H9 (cell line): ENCODE results near the gene SEMA5A. TPM values are rescaled to one million over a fixed set of nuclear protein-coding genes. Genes with fewer than 3 reads are reported as not detected.

Experiments
- DNase-seq: peaks from one replicate; pipeline ENCODE4 v3.0.0-alpha.2; 2017
- H2AFZ ChIP-seq: one replicate; pipeline ENCODE4 v1.6.1; 2013; ENCODE audit warnings: mild to moderate bottlenecking, low read length, control low read depth, moderate library complexity
- H2AK5ac ChIP-seq: 2 replicates; pipeline ENCODE4 v1.6.1; 2013; ENCODE audit warnings: low read length, control low read depth, mixed read lengths; ENCODE audit not compliant: insufficient read length
- H2BK120ac ChIP-seq: one replicate; pipeline ENCODE4 v1.6.1; 2013; ENCODE audit warnings: low read depth, mild to moderate bottlenecking, low read length, control low read depth, inconsistent platforms; ENCODE audit not compliant: poor library complexity, severe bottlenecking
- H2BK12ac ChIP-seq: 2 replicates; pipeline ENCODE4 v1.6.1; 2013; ENCODE audit warnings: low read length, control low read depth, mixed read lengths, low read depth; ENCODE audit not compliant: insufficient read length
- H2BK15ac ChIP-seq: 2 replicates; pipeline ENCODE4 v1.6.1; 2013; ENCODE audit warnings: low read depth, low read length, control low read depth
- H2BK20ac ChIP-seq: one replicate; pipeline ENCODE4 v1.6.1; 2013; ENCODE audit warnings: low read depth, mild to moderate bottlenecking, low read length, control low read depth, inconsistent platforms; ENCODE audit not compliant: poor library complexity, severe bottlenecking
- H2BK5ac ChIP-seq: 2 replicates; pipeline ENCODE4 v1.6.1; 2013; ENCODE audit warnings: low read length, control low read depth, mixed read lengths; ENCODE audit not compliant: insufficient read length
- H3K14ac ChIP-seq: 2 replicates; pipeline ENCODE4 v1.6.1; 2013; ENCODE audit warnings: low read length, control low read depth; ENCODE audit not compliant: insufficient read depth
- H3K18ac ChIP-seq: 2 replicates; pipeline ENCODE4 v1.6.1; 2013; ENCODE audit warnings: low read depth, mild to moderate bottlenecking, mixed read lengths, low read length, control low read depth; ENCODE audit not compliant: insufficient read length
- H3K23ac ChIP-seq: 2 replicates; pipeline ENCODE4 v1.6.1; 2013; ENCODE audit warnings: low read length, control low read depth, mixed read lengths, low read depth; ENCODE audit not compliant: insufficient read length
- H3K23me2 ChIP-seq: 2 replicates; pipeline ENCODE4 v1.6.1; 2013; ENCODE audit warnings: low read depth, mild to moderate bottlenecking, mixed read lengths, low read length, control low read depth; ENCODE audit not compliant: insufficient read length, poor library complexity, severe bottlenecking
- H3K27ac ChIP-seq: 2 replicates; pipeline ENCODE4 v1.5.1; 2013; ENCODE audit warnings: low read length, control low read depth, mixed read lengths, low read depth; ENCODE audit not compliant: insufficient read length
- H3K27me3 ChIP-seq: 2 replicates; pipeline ENCODE4 v1.6.1; 2013; ENCODE audit warnings: low read length, control low read depth, inconsistent platforms; ENCODE audit not compliant: insufficient read depth
- H3K4ac ChIP-seq: 2 replicates; pipeline ENCODE4 v1.6.1; 2013; ENCODE audit warnings: low read depth, mild to moderate bottlenecking, control low read depth, inconsistent platforms, low read length, moderate library complexity
- H3K4me1 ChIP-seq: 2 replicates; pipeline ENCODE4 v1.6.1; 2013; ENCODE audit warnings: low read length, control low read depth, inconsistent platforms; ENCODE audit not compliant: insufficient read depth
- H3K4me2 ChIP-seq: 2 replicates; pipeline ENCODE4 v1.6.1; 2013; ENCODE audit warnings: low read length, control low read depth, mixed read lengths; ENCODE audit not compliant: insufficient read length, insufficient read depth
- H3K56ac ChIP-seq: 2 replicates; pipeline ENCODE4 v1.6.1; 2013; ENCODE audit warnings: low read depth, mild to moderate bottlenecking, mixed read lengths, low read length, control low read depth; ENCODE audit not compliant: insufficient read length
- H3K79me1 ChIP-seq: 2 replicates; pipeline ENCODE4 v1.6.1; 2013; ENCODE audit warnings: low read depth, mild to moderate bottlenecking, moderate library complexity, low read length, control low read depth, inconsistent platforms; ENCODE audit not compliant: insufficient read depth, poor library complexity, severe bottlenecking
- H3K79me2 ChIP-seq: 2 replicates; pipeline ENCODE4 v1.6.1; 2013; ENCODE audit warnings: low read length, control low read depth, inconsistent platforms; ENCODE audit not compliant: insufficient read depth
- H3K9ac ChIP-seq: 2 replicates; pipeline ENCODE4 v1.6.1; 2013; ENCODE audit warnings: low read length, control low read depth, mixed read lengths; ENCODE audit not compliant: insufficient read length; ENCODE audit errors: extremely low read depth
- H3K9me3 ChIP-seq: one replicate; pipeline ENCODE4 v1.6.1; 2013; ENCODE audit warnings: low read depth, low read length, inconsistent platforms; ENCODE audit not compliant: control insufficient read depth
- H3T11ph ChIP-seq: one replicate; pipeline ENCODE4 v1.6.1; 2013; ENCODE audit warnings: mild to moderate bottlenecking, low read length, control low read depth, inconsistent platforms
- H4K20me1 ChIP-seq: one replicate; pipeline ENCODE4 v1.6.1; 2013; ENCODE audit not compliant: control insufficient read depth, insufficient read length, insufficient read depth
- H4K5ac ChIP-seq: 2 replicates; pipeline ENCODE4 v1.6.1; 2013; ENCODE audit warnings: low read depth, mild to moderate bottlenecking, mixed read lengths, low read length, control low read depth; ENCODE audit not compliant: insufficient read length
- H4K8ac ChIP-seq: replicated peaks from 2 replicates; pipeline ENCODE4 v1.6.1; 2013; ENCODE audit warnings: low read length, control low read depth, mixed read lengths, low read depth; ENCODE audit not compliant: insufficient read length
- H4K91ac ChIP-seq: 2 replicates; pipeline ENCODE4 v1.6.1; 2013; ENCODE audit warnings: low read depth, mild to moderate bottlenecking, moderate library complexity, mixed read lengths, low read length, control low read depth; ENCODE audit not compliant: insufficient read length
- H3K27ac Mint-ChIP-seq, 3 experiments: 2 replicates in 2 of 3; 3 replicates in 1 of 3; pipeline ENCODE4 v1.8.0; 2020 to 2021; ENCODE audit warnings: mixed read lengths in 3 of 3, mild to moderate bottlenecking in 1 of 3, moderate library complexity in 1 of 3
- H3K27me3 Mint-ChIP-seq: 2 replicates; pipeline ENCODE4 v1.8.0; 2021; ENCODE audit warnings: low read depth, mild to moderate bottlenecking, moderate library complexity, mixed read lengths
- H3K36me3 Mint-ChIP-seq, 3 experiments: 2 replicates in 2 of 3; 3 replicates in 1 of 3; pipeline ENCODE4 v1.8.0; 2020 to 2021; ENCODE audit warnings: low read depth in 3 of 3, mixed read lengths in 3 of 3; ENCODE audit not compliant: insufficient read depth in 1 of 3
- H3K4me1 Mint-ChIP-seq, 2 experiments: 2 replicates each; pipeline ENCODE4 v1.8.0; 2020; ENCODE audit warnings: mixed read lengths in 2 of 2
- H3K4me3 Mint-ChIP-seq, 2 experiments: 2 replicates in 1 of 2; 3 replicates in 1 of 2; pipeline ENCODE4 v1.8.0; 2020 to 2021; ENCODE audit warnings: mild to moderate bottlenecking in 2 of 2, mixed read lengths in 2 of 2, moderate library complexity in 1 of 2
- H3K9me3 Mint-ChIP-seq, 2 experiments: 2 replicates in 1 of 2; 3 replicates in 1 of 2; pipeline ENCODE4 v1.8.0; 2020; ENCODE audit warnings: mild to moderate bottlenecking in 2 of 2, mixed read lengths in 2 of 2, moderate library complexity in 1 of 2
- CTCF ChIP-seq: fragments of 200-600 bp; sonication (generic); conservative IDR thresholded peaks from 3 replicates; pipeline ENCODE4 v1.8.0; 2021; ENCODE audit warnings: antibody characterized with exemption, mild to moderate bottlenecking
- WGBS: extraction: QIAGEN DNeasy Blood & Tissue Kit; methylation state at CpG from one replicate; pipeline ENCODE4 v1.1.7; 2013; ENCODE audit warnings: missing lambda C conversion rate, low lambda C conversion rate, mixed read lengths; ENCODE audit not compliant: insufficient read length; ENCODE audit errors: extremely low coverage; 5-methylcytosine and 5-hydroxymethylcytosine counted together
- total RNA-seq: library from RNA; stranded (reverse); gene quantifications from 2 replicates; pipeline ENCODE4 v1.2.1, GENCODE V29; 2021

The SEMA5A gene
- total RNA-seq, 1 experiment from 2014 or later: 4.3 TPM

DNA sequence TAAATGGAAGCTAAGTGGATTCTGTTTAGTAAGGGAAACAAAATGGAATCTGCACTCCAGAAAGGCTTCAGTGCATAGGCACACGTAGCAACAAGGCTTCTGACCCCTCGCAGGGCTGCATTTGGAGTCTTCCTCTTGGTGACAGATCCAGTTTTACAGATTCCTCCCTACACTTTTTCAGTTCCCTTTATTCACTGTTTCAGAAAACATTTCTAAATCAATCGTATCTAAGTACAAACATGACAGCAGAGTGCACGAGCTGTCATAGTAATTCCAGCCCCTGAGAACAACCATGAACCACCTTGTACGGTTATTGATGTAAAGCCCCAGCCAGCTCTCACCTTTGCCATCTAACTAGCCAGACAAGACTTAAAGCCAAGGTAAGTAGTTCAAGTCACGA is 491.6 kb downstream of the SEMA5A start:
- H3K4me3 Mint-ChIP-seq: no peak overlapping the region
- peaks cover 0 to 4% (median 2%) of the 10 kb centered on the region in 3 experiments; a peak in 1 of 7 replicates for H3K36me3 Mint-ChIP-seq
- H2AFZ ChIP-seq: no peak overlapping the region

More for the DNA sequence above, 491.6 kb downstream of the SEMA5A start:
- Mint-ChIP-seq H3K27me3 (no peaks in the 10 kb centered on the region), H3K4me1 (no peaks in the 10 kb centered on the region), H3K27ac (no peak overlapping the region), H3K9me3 (no peaks in the 10 kb centered on the region)
- Histone ChIP-seq H4K5ac (no peak overlapping the region), H3K9ac (no peak overlapping the region), H3K14ac (no peak overlapping the region), H2BK5ac (no peak overlapping the region), H3K23me2 (no peaks in the 10 kb centered on the region), H3K79me1 (no peaks in the 10 kb centered on the region), H3K56ac (no peak overlapping the region), H4K91ac (no peak overlapping the region), H3K4me2 (no peak overlapping the region), H3K23ac (no peak overlapping the region), H2AK5ac (no peak overlapping the region), H3K27me3 (no peaks in the 10 kb centered on the region), H4K20me1 (no peaks in the 10 kb centered on the region), H3K79me2 (no peaks in the 10 kb centered on the region), H4K8ac (no peak overlapping the region), H3K18ac (no peak overlapping the region), H3K27ac (no peak overlapping the region), H3K4ac (no peak overlapping the region), H2BK12ac (no peak overlapping the region), H3K9me3 (no peaks in the 10 kb centered on the region), H3K4me1 (no peaks in the 10 kb centered on the region), H2BK20ac (no peak overlapping the region), H2BK15ac (no peak overlapping the region), H3T11ph (no peak overlapping the region), H2BK120ac (no peak overlapping the region)
- DNase-seq: no peak
- WGBS: no CpG with 5 or more reads among the region's 6 CpGs
- TF ChIP-seq CTCF: no peak
